ENCODE data around the gene SLC35F3. TPM values are rescaled to one million over a fixed set of nuclear protein-coding genes. Genes with fewer than 3 reads are reported as not detected.
A peak's percentile ranks its signal among the peaks of the same experiment; 100 is the strongest.

The SLC35F3 gene
- total RNA-seq, 1 experiment from 2014 or later = 8.1 TPM

- peak; percentile 97 for DNase-seq (ENCODE audit: low read depth)
Observed at GRCh38 chr1:233909195-233909594, 4.7 kb downstream of the SLC35F3 start.

DNA sequence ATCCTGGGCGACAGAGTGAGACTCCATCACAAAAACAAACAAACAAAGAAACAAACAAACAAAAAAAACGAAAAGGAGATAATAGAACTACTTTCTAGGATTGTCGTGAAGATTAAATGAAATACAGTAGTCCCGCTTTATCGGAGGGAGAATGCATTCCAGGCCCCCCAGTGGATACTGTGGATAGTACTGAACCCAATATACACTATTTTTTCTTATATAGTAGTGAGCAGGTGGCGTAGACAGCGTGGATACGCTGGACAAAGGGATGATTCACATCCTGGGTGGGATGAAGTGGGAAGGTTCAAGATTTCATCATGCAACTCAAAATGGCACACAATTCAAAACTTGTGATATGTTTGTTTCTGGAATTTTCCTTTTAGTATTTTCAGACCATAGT, 8.0 kb downstream of the SLC35F3 start:
- DNase-seq (ENCODE audit: low read depth) = no peak

DNA sequence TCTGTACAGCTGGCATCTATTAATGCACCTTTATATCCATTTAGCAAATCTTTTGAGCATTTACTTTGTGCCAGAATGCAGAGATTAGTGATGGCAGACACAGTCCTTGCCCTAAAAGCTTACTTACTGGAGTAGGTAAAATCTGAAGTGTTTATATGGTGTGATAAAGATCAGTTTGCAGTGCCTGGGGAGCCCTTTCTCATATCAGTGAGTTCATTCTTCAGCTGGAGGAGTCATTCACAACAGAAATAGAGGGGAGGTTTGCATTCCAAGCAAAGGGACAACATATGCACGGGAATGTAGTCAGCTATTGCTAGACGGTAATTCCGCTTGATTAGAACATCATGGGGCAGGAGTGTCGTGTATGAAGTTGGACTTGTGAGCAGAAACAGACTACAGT, 8.4 kb downstream of the SLC35F3 start:
- no peak for DNase-seq (ENCODE audit: low read depth)

GRCh38 chr1:233916706-233917105, 12.2 kb downstream of the SLC35F3 start:
- peak; percentile 79 for DNase-seq (ENCODE audit: low read depth)

DNA sequence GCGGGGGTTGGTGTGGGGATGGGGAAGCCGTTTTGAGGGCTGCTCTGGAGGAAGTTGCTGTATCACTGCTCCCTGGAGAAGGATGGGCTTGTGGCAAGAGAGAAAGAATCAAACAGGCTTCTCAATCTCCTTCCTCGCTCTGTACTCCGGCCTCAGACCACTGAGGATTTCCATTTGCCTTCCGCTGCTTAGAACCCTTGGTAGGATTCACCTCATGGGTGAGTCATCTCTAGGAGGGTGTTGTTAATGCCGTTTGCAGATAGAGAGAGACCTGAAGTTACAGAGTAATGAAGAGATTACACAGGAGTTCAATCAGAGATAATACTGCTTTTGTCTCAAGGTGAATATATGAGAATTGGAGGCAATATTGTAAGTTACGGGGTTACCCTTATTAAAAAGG, 15.3 kb downstream of the SLC35F3 start:
- peak; percentile 58 for DNase-seq (ENCODE audit: low read depth)

DNA sequence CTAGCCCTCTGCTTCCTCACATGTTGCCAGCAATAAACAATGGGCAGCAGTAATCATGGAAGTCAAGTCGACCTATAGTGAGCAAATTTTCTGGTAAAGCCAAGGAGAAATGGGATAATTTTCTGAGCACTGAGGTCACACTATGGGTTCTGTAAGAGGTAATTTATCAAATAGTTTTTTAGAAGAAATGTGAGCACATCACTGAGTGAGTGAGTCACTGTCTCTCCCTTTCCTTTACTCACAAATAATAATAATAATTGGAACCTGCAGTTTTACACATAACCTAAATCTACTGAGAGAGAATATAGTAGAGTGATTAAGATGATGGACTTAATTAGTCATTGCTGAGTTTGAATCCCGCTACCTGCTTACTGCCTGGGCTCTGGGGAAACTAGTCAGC, 23.6 kb downstream of the SLC35F3 start:
- DNase-seq (ENCODE audit: low read depth) = no peak

- DNase-seq (ENCODE audit: low read depth) = no peak
Observed at GRCh38 chr1:233933339-233933738, 28.9 kb downstream of the SLC35F3 start.

DNA sequence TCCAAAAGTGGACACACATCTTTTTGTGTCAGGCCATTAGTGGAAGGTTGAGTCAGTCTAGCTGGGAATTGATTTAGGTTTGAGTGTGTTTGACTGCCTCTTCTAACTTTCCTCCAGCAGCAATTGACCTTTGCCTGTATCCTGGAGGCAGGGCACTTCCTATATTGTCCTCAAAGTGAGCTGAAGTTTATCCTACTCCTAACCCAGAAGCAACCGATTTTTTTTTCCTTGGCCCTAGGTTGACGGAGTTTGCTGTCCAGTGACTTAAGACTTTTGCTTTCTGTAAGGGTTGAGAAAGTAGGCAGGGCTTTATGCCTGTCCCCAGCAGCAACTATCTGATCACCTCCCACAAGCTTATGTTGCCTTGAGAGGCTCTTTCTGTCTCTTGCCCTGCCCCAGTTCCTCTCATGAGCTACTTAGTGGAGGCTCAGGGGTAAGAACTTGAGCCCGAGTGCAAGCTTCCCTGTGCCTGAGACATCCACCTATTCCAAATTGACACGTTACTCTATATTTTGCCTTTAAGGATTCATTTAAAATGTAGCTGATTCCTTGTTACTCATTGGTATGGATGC, 30.9 kb downstream of the SLC35F3 start:
- DNase-seq (ENCODE audit: low read depth) = no peak

GRCh38 chr1:233936422-233936821, 31.9 kb downstream of the SLC35F3 start:
- no peak for DNase-seq (ENCODE audit: low read depth)

GRCh38 chr1:233936842-233937241, 32.4 kb downstream of the SLC35F3 start:
- no peak for DNase-seq (ENCODE audit: low read depth)

DNA sequence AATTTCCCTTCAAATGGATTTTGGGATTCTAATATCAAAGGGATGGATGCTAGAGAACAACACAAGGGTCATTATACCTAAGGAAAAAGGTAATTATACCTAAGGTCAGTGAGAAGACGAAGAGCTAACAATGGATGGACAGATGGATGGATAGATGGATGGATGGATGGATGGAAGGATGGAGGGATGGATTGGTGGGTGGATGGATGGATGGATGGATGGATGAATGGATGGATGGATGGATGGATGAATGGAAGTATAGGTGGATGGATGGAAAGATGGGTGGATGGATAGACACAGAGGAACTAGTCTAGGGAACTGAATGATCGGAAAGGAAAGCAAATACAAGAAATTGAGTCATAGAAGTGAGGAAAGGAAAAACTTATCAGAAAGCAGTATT, 34.0 kb downstream of the SLC35F3 start:
- DNase-seq (ENCODE audit: low read depth) = no peak

- no peak for DNase-seq (ENCODE audit: low read depth)
Observed at GRCh38 chr1:233939451-233939850, 35.0 kb downstream of the SLC35F3 start.

DNA sequence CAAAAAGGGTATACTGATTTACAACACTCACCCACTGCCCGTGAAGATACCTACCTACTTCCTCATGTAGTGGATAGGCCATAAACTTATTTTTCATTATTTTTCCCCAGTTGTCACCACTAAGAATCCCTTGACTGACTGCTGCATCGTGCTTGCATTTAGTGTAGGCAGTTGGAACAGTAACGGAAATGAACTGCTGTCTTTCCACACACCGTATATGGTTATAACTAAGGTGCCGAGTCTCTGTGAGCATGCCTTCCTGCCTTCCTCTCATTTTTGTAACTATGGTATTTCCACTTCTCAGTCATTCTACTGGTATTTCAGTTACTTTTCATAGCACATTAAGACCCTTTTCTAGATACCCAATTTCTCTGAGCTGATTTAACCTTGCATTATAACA, 36.4 kb downstream of the SLC35F3 start:
- DNase-seq (ENCODE audit: low read depth) = no peak

GRCh38 chr1:233944601-233945000, 40.1 kb downstream of the SLC35F3 start:
- DNase-seq (ENCODE audit: low read depth) = no peak

DNA sequence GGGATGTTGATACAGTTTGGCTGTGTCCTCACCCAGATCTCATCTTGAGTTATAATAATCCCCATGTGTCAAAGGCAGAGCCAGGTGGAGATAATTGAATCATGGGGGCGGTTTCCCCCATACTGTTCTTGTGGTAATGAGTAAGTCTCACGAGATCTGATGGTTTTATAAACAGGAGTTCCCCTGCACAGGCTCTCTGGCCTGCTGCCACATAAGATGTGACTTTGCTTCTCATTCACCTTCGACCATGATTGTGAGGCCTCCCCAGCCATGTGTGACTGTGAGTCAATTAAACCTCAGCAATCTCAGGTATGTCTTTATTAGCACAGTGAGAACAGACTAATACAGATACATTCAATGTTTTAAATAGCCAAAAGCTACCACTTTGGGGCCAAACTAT, 41.1 kb downstream of the SLC35F3 start:
- peak; percentile 77 for DNase-seq (ENCODE audit: low read depth)

DNA sequence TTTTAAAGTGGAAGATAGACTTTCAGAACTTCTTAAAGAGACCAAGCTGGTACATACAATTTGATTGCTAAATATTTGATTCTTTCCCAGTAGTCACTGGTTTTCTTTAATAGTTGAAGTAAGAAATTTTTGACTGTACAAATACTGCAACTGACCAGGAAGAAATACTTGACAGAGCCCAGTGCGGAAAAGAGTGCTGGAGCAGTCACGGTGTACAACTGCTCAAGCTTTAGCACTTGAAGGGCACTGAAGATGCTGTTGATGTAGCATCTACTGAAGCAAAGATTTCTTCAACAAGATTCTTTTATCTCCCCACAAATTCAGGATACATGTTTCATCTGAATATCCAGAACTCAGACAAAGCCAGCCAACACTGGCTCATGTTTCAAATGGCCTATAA, 41.5 kb downstream of the SLC35F3 start:
- no peak for DNase-seq (ENCODE audit: low read depth)

GRCh38 chr1:233946724-233947123, 42.2 kb downstream of the SLC35F3 start:
- no peak for DNase-seq (ENCODE audit: low read depth)

GRCh38 chr1:233951804-233952203, 47.3 kb downstream of the SLC35F3 start:
- DNase-seq (ENCODE audit: low read depth) = no peak

- no peak for DNase-seq (ENCODE audit: low read depth)
Observed at GRCh38 chr1:233957691-233958090, 53.2 kb downstream of the SLC35F3 start.

DNA sequence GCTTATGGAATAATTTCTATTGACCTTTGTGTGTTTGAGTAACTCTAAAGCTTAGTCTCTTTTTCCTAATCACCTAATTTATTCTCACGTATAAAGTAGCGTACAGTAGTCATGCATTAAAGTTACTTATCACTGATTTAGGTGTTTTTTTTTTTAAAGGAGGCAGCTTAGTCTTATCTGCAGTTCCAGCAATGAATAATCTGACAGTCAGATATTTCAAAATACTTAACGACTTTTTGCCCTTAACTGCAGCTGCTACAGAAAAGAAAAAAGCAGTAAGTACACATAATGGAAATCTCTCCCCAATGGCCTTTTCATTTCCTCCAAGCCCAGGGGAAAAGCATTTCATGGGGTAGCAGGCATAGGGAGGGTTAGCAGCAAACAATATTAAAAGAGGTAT, 54.6 kb downstream of the SLC35F3 start:
- no peak for DNase-seq (ENCODE audit: low read depth)

DNA sequence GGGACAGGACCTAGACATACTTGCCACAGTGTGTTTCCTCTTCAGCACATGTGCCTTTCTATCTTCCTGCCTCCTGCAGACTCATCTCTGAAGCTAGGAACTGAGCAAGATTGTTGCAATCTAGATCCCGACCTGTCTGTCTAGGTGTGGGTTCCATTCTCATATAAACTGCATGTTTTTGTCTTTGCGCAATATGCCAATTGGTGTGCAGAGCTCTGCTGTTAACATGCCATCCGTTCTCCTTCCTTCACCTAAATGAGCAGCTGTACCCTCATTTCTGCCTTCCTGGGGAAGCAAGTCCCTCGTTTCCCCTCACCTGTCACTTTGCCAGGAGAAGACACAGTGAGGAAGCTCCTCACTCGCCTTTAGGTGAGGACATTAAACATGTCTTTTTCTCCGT, 55.5 kb downstream of the SLC35F3 start:
- DNase-seq (ENCODE audit: low read depth) = no peak

- DNase-seq (ENCODE audit: low read depth) = no peak
Observed at GRCh38 chr1:233960386-233960785, 55.9 kb downstream of the SLC35F3 start.

GRCh38 chr1:233962878-233963277, 58.4 kb downstream of the SLC35F3 start:
- no peak for DNase-seq (ENCODE audit: low read depth)

GRCh38 chr1:233965856-233966255, 61.4 kb downstream of the SLC35F3 start:
- no peak for DNase-seq (ENCODE audit: low read depth)

Data from HT1080 (cell line).